GM12878 (cell line): Measurements from ENCODE around the gene VGLL4.

Experiments used
- CEBPB ChIP-seq, 2 experiments: fragments of 150-350 bp in 1 of 2; IDR thresholded peaks; 2 replicates each; pipeline ENCODE4 v1.6.1; 2012 to 2014; ENCODE audit warnings: low read depth in 2 of 2, low read length in 2 of 2, borderline replicate concordance in 1 of 2, inconsistent platforms in 1 of 2
- CHD2 ChIP-seq: IDR thresholded peaks from 2 replicates; pipeline ENCODE4 v1.6.1; 2011; ENCODE audit warnings: low read depth, low read length, improper control_type of control experiment, borderline replicate concordance
- POLR2AphosphoS5 ChIP-seq: IDR thresholded peaks from 2 replicates; pipeline ENCODE4 v1.6.1; 2011; ENCODE audit warnings: mild to moderate bottlenecking, low read length, inconsistent platforms
- RAD51 ChIP-seq: fragments of 450-650 bp; IDR thresholded peaks from 2 replicates; pipeline ENCODE4 v1.6.1; 2016; ENCODE audit warnings: moderate library complexity, mild to moderate bottlenecking, inconsistent platforms
- RFX5 ChIP-seq: IDR thresholded peaks from 2 replicates; pipeline ENCODE4 v1.6.1; 2011; ENCODE audit warnings: low read depth, low read length, improper control_type of control experiment
- TARDBP ChIP-seq: IDR thresholded peaks from 2 replicates; pipeline ENCODE4 v1.6.1; 2016; ENCODE audit warnings: borderline replicate concordance
- TCF7 ChIP-seq: IDR thresholded peaks from 2 replicates; pipeline ENCODE4 v1.6.1; 2014; ENCODE audit warnings: antibody characterized with exemption, borderline replicate concordance
- ZZZ3 ChIP-seq: IDR thresholded peaks from 2 replicates; pipeline ENCODE4 v1.6.1; 2011; ENCODE audit warnings: low read depth; ENCODE audit not compliant: control insufficient read depth, insufficient read length
- TF ChIP-seq, protein P1 (sequence below), 3 experiments: IDR thresholded peaks in 2 of 3; conservative IDR thresholded peaks in 1 of 3; 2 replicates each; pipeline ENCODE4 v1.5.1; 2011; ENCODE audit warnings: low read depth in 3 of 3, low read length in 3 of 3, mild to moderate bottlenecking in 3 of 3, control low read depth in 2 of 3, moderate library complexity in 2 of 3, inconsistent platforms in 1 of 3, mixed read lengths in 1 of 3; ENCODE audit not compliant: control insufficient read depth in 2 of 3, insufficient read depth in 1 of 3; ENCODE audit errors: extremely low read depth in 1 of 3
- TF ChIP-seq, protein P2 (sequence below): fragments of 450-650 bp; formaldehyde crosslinking; IDR thresholded peaks from 2 replicates; pipeline ENCODE4 v1.4.0; 2020; ENCODE audit warnings: mild to moderate bottlenecking, moderate library complexity

DNA sequence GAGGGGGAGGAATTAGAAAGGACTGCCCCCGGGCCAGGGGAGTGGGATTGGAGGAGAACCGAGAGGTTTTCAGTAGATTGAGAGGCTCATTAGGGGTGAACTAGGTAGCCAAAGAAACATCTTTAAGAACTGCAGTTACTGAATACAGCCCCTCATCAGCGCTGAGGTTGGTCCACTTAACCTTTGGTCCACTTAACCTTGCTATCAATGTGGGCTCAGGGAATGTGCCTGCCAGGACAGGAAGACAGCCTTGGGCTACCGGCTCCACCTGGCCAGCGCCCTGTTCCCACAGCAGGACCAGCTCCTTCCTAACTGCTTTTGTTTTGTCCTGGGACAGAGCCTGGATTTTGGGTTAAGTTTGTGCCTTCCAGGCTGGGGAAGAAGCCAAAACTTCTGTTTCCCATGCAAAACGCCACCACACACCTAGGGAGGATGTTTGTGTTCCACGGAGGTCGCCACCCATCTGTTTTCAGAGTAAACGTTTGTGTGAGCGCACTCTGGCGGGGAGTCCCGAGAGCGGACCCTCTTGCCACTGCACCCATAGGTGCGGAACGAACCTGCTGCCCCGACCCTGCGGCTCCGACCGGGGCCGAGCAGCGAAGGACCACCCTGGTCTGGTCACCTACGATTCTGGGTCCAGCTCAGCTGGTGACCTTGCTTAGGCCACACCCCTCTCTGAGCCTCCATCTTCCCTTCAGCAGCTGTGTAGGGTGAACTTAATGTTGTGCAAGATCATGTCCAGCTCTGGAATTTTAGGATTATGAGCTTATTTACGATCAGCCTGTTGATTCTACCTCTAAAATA, 107.4 kb downstream of the VGLL4 start:
- TF ChIP-seq TARDBP: no peak
- TF ChIP-seq, protein P1, sequence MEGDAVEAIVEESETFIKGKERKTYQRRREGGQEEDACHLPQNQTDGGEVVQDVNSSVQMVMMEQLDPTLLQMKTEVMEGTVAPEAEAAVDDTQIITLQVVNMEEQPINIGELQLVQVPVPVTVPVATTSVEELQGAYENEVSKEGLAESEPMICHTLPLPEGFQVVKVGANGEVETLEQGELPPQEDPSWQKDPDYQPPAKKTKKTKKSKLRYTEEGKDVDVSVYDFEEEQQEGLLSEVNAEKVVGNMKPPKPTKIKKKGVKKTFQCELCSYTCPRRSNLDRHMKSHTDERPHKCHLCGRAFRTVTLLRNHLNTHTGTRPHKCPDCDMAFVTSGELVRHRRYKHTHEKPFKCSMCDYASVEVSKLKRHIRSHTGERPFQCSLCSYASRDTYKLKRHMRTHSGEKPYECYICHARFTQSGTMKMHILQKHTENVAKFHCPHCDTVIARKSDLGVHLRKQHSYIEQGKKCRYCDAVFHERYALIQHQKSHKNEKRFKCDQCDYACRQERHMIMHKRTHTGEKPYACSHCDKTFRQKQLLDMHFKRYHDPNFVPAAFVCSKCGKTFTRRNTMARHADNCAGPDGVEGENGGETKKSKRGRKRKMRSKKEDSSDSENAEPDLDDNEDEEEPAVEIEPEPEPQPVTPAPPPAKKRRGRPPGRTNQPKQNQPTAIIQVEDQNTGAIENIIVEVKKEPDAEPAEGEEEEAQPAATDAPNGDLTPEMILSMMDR (IDR thresholded peaks at IDR 0.05 in 2 of 3, conservative IDR thresholded peaks at IDR 0.05 in 1 of 3; ENCODE audit: control insufficient read depth in 2 of 3, extremely low read depth in 1 of 3, insufficient read depth in 1 of 3, low read depth in 3 of 3, low read length in 3 of 3): no peak
- TF ChIP-seq POLR2AphosphoS5: no peak
- TF ChIP-seq RFX5: no peak
- no peak for TF ChIP-seq TCF7
- no peak for TF ChIP-seq CEBPB (IDR thresholded peaks at IDR 0.05; ENCODE audit: borderline replicate concordance in 1 of 2, low read depth in 2 of 2, low read length in 2 of 2)
- TF ChIP-seq, protein P2, sequence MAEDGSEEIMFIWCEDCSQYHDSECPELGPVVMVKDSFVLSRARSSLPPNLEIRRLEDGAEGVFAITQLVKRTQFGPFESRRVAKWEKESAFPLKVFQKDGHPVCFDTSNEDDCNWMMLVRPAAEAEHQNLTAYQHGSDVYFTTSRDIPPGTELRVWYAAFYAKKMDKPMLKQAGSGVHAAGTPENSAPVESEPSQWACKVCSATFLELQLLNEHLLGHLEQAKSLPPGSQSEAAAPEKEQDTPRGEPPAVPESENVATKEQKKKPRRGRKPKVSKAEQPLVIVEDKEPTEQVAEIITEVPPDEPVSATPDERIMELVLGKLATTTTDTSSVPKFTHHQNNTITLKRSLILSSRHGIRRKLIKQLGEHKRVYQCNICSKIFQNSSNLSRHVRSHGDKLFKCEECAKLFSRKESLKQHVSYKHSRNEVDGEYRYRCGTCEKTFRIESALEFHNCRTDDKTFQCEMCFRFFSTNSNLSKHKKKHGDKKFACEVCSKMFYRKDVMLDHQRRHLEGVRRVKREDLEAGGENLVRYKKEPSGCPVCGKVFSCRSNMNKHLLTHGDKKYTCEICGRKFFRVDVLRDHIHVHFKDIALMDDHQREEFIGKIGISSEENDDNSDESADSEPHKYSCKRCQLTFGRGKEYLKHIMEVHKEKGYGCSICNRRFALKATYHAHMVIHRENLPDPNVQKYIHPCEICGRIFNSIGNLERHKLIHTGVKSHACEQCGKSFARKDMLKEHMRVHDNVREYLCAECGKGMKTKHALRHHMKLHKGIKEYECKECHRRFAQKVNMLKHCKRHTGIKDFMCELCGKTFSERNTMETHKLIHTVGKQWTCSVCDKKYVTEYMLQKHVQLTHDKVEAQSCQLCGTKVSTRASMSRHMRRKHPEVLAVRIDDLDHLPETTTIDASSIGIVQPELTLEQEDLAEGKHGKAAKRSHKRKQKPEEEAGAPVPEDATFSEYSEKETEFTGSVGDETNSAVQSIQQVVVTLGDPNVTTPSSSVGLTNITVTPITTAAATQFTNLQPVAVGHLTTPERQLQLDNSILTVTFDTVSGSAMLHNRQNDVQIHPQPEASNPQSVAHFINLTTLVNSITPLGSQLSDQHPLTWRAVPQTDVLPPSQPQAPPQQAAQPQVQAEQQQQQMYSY (CRISPR knock-in tag): no peak
- no peak for TF ChIP-seq ZZZ3
- no peak for TF ChIP-seq CHD2
- no peak for TF ChIP-seq RAD51
